A549 (cell line): ENCODE measurements around the gene ADAP1.

Experiments
- CEBPB ChIP-seq, 2 experiments: fragments of >200 bp in 1 of 2; sonication (Bioruptor Twin) in 1 of 2; formaldehyde crosslinking in 1 of 2; IDR thresholded peaks; 2 replicates each; pipeline ENCODE4 v1.6.1; 2012 to 2016
- CHD2 ChIP-seq: fragments of 150-350 bp; IDR thresholded peaks from 2 replicates; pipeline ENCODE4 v1.6.1; 2014; ENCODE audit warnings: low read length; ENCODE audit not compliant: partially characterized antibody
- MAX ChIP-seq: IDR thresholded peaks from 2 replicates; pipeline ENCODE4 v1.6.1; 2012
- POLR2A ChIP-seq: IDR thresholded peaks from 2 replicates; pipeline ENCODE4 v1.6.1; 2012; ENCODE audit warnings: mild to moderate bottlenecking, low read length
- RFX5 ChIP-seq: fragments of 450-650 bp; IDR thresholded peaks from 2 replicates; pipeline ENCODE4 v1.7.1; 2014; ENCODE audit warnings: antibody characterized with exemption, mild to moderate bottlenecking, moderate library complexity
- SREBF2 ChIP-seq: fragments of 450-650 bp; IDR thresholded peaks from 2 replicates; pipeline ENCODE4 v1.6.1; 2014; ENCODE audit warnings: mild to moderate bottlenecking, moderate library complexity
- USF2 ChIP-seq: fragments of 450-650 bp; IDR thresholded peaks from 2 replicates; pipeline ENCODE4 v1.6.1; 2014; ENCODE audit warnings: antibody characterized with exemption
- TF ChIP-seq, protein P1 (sequence below): fragments of >200 bp; sonication (Bioruptor Twin); formaldehyde crosslinking; IDR thresholded peaks from 3 replicates; pipeline ENCODE4 v1.5.1; 2016

DNA sequence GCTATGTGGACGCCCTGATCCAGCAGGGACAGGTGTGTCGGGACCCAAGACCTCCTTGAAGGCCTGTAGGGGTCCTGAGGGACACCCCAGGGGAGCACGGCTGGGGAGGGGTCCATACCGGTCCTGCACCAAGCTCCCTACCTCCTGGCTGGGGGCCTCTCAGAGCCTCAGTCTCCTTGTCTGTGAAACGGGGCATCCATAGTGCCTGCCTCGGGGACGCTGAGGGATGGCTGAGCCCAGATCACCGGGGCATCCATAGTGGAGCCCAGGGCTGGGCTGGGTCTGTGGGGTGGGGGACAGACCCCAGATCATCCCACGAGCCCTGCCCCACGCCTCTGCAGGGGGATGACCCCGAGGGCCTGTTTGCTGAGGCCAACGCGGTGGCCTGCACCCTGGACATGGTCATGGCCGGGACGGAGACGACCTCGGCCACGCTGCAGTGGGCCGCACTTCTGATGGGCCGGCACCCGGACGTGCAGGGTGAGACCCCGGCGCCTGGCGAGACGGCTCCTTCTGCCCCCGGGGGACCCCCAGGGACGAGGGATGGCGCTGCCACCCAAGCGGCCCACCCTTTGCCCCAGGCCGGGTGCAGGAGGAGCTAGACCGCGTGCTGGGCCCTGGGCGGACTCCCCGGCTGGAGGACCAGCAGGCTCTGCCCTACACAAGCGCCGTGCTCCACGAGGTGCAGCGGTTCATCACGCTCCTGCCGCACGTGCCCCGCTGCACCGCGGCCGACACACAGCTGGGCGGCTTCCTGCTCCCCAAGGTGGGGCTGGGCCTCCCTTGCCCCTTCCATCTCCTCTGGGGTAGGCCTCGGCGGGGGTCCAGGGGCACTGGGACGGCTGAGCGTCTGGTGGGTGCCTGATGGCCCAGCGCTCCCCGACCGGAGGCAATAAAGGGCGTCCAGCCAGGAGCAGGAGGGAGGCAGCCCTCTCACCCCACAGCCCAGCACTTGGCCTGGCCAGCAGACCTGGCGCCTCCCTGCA is 32.6 kb upstream of the ADAP1 start:
- TF ChIP-seq, protein P1, sequence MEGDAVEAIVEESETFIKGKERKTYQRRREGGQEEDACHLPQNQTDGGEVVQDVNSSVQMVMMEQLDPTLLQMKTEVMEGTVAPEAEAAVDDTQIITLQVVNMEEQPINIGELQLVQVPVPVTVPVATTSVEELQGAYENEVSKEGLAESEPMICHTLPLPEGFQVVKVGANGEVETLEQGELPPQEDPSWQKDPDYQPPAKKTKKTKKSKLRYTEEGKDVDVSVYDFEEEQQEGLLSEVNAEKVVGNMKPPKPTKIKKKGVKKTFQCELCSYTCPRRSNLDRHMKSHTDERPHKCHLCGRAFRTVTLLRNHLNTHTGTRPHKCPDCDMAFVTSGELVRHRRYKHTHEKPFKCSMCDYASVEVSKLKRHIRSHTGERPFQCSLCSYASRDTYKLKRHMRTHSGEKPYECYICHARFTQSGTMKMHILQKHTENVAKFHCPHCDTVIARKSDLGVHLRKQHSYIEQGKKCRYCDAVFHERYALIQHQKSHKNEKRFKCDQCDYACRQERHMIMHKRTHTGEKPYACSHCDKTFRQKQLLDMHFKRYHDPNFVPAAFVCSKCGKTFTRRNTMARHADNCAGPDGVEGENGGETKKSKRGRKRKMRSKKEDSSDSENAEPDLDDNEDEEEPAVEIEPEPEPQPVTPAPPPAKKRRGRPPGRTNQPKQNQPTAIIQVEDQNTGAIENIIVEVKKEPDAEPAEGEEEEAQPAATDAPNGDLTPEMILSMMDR: no peak
- TF ChIP-seq POLR2A (no peak), CHD2 (no peak), USF2 (no peak), RFX5 (no peak), CEBPB (IDR thresholded peaks at IDR 0.05) (no peak), MAX (no peak), SREBF2 (no peak)
